K562 (cell line): ENCODE results near the gene CEP131. TPM values are rescaled to one million over a fixed set of nuclear protein-coding genes. Genes with fewer than 3 reads are reported as not detected.

Source experiments
- ATAC-seq: fragments of 200-7000 bp; cut with Tn5 transposase; 3 replicates; pipeline ENCODE4 v1.9.1; 2020; ENCODE audit warnings: moderate library complexity
- BruUV-seq: library from RNA; stranded (reverse); fragments of 400-500 nt; replicated peaks from 2 replicates; lab custom pipeline; 2021; lab: Mats Ljungman, UMichigan
- CTCF ChIA-PET: fragments of 300-600 bp; formaldehyde crosslinking; extraction: SDS; loops from one replicate; lab custom pipeline; 2021; ENCODE audit warnings: low intra/inter-chr PET ratio; lab: Yijun Ruan, JAX
- POLR2A ChIA-PET: fragments of 300-600, 350-650 bp; sonication (Branson Sonifier 250); formaldehyde crosslinking; extraction: SDS; loops from one replicate; lab custom pipeline; 2021; ENCODE audit warnings: antibody characterized with exemption, inconsistent platforms; lab: Yijun Ruan, JAX
- DNase-seq, 4 experiments: peaks; one replicate each; pipeline versions ENCODE4 v3.0.0 to v3.0.0-alpha.2; 2011 to 2018; ENCODE audit warnings: low spot score in 3 of 4, mixed read lengths in 3 of 4; ENCODE audit errors: extremely low read depth in 1 of 4
- FAIRE-seq: peaks from 2 replicates; lab custom pipeline; 2011; peaks lifted over from hg19 to GRCh38; lab: Jason Lieb, UNC
- H2AFZ ChIP-seq: 2 replicates; pipeline ENCODE4 v1.6.0; 2011; ENCODE audit warnings: low read depth, low read length, control low read depth, inconsistent platforms
- H3K27ac ChIP-seq: fragments of 200-600 bp; 3 replicates; pipeline ENCODE4 v1.8.0; 2011; ENCODE audit warnings: low read depth, mild to moderate bottlenecking, control low read depth, inconsistent platforms, low read length, moderate library complexity, mixed read lengths; ENCODE audit errors: extremely low read depth
- H3K27me3 ChIP-seq, 2 experiments: fragments of 300-600 bp in 1 of 2; 2 replicates in 1 of 2; 3 replicates in 1 of 2; pipeline versions ENCODE4 v1.6.0 to v1.8.0; 2011; ENCODE audit warnings: inconsistent platforms in 2 of 2, low read length in 2 of 2, mild to moderate bottlenecking in 1 of 2, mixed read lengths in 1 of 2, moderate library complexity in 1 of 2; ENCODE audit not compliant: control insufficient read depth in 2 of 2, insufficient read depth in 2 of 2
- H3K36me3 ChIP-seq: fragments of 300-600 bp; 3 replicates; pipeline ENCODE4 v1.8.0; 2011; ENCODE audit warnings: mild to moderate bottlenecking, low read length, inconsistent platforms; ENCODE audit not compliant: control insufficient read depth, insufficient read depth
- H3K4me1 ChIP-seq, 2 experiments: fragments of 200-600 bp in 1 of 2; replicated peaks in 1 of 2; 2 replicates in 1 of 2; 3 replicates in 1 of 2; pipeline versions ENCODE4 v1.5.1 to v1.8.0; 2011; ENCODE audit warnings: inconsistent platforms in 2 of 2, low read length in 2 of 2, mild to moderate bottlenecking in 1 of 2, mixed read lengths in 1 of 2, moderate library complexity in 1 of 2; ENCODE audit not compliant: control insufficient read depth in 2 of 2, insufficient read depth in 2 of 2
- H3K4me2 ChIP-seq: 2 replicates; pipeline ENCODE4 v1.6.1; 2011; ENCODE audit warnings: low read length, control low read depth, inconsistent platforms, mixed read lengths; ENCODE audit not compliant: insufficient read depth
- H3K4me3 ChIP-seq: fragments of 200-600 bp; sonication (generic), shearing (Covaris generic); 2 replicates; pipeline ENCODE4 v1.5.1; 2016; ENCODE audit warnings: control low read depth, inconsistent platforms
- H3K79me2 ChIP-seq: fragments of 200-600 bp; 3 replicates; pipeline ENCODE4 v1.8.0; 2011; ENCODE audit warnings: low read length, inconsistent platforms; ENCODE audit not compliant: control insufficient read depth, insufficient read depth
- H3K9ac ChIP-seq, 2 experiments: 2 replicates each; pipeline versions ENCODE4 v1.6.0 to v1.6.1; 2011; ENCODE audit warnings: low read depth in 2 of 2, low read length in 2 of 2, control low read depth in 1 of 2, inconsistent platforms in 1 of 2, mild to moderate bottlenecking in 1 of 2, mixed read lengths in 1 of 2; ENCODE audit not compliant: insufficient read depth in 1 of 2
- H3K9me1 ChIP-seq: one replicate; pipeline ENCODE4 v1.6.0; 2011; ENCODE audit warnings: inconsistent platforms, mild to moderate bottlenecking, low read length, moderate library complexity; ENCODE audit not compliant: control insufficient read depth, insufficient read depth
- H3K9me3 ChIP-seq: replicated peaks from 2 replicates; pipeline ENCODE4 v1.5.1; 2011; ENCODE audit warnings: low read depth, low read length, inconsistent platforms; ENCODE audit not compliant: control insufficient read depth, insufficient read depth
- H4K20me1 ChIP-seq: replicated peaks from 2 replicates; pipeline ENCODE4 v1.6.1; 2011; ENCODE audit warnings: low read length, inconsistent platforms, mixed read lengths; ENCODE audit not compliant: control insufficient read depth, insufficient read depth
- POLR2G ChIP-seq: fragments of 200-400 bp; formaldehyde crosslinking; IDR thresholded peaks from 2 replicates; pipeline ENCODE4 v1.6.1; 2017; ENCODE audit warnings: low read depth, mild to moderate bottlenecking, antibody characterized with exemption, low read length, moderate library complexity
- RCOR1 ChIP-seq, 2 experiments: IDR thresholded peaks; 2 replicates each; pipeline ENCODE4 v1.6.1; 2012; ENCODE audit warnings: low read depth in 2 of 2, low read length in 2 of 2, borderline replicate concordance in 1 of 2, improper control_type of control experiment in 1 of 2
- WGBS: fragments of 100-300 bp; shearing (Covaris generic); methylation state at CpG from one replicate; pipeline ENCODE4 v1.1.6; 2016; ENCODE audit warnings: low coverage, mixed read lengths; ENCODE audit not compliant: insufficient coverage; ENCODE audit errors: missing lambda C conversion rate; 5-methylcytosine and 5-hydroxymethylcytosine counted together
- in situ Hi-C: fragments of 300-500 bp; cut with MboI; formaldehyde crosslinking; loops from 4 replicates; pipeline ENCODE4 v1.15.0; 2018; ENCODE audit warnings: inconsistent platforms, mixed read lengths
- intact Hi-C: fragments of 100-400 bp; cut with micrococcal nuclease; formaldehyde crosslinking; loops from 2 replicates; pipeline ENCODE4 v1.14.2; 2022
- polyA plus RNA-seq, 8 experiments: library from polyadenylated mRNA; depleted of rRNA in 4 of 8; stranded (reverse) in 5 of 8; unstranded in 3 of 8; fragments of >200 nt; fragmentation: Nextera tagmentation in 2 of 8; fragmentation: Illumina TruSeq in 1 of 8; extraction: Ambion mirVana in 2 of 8; extraction: Trizol in 1 of 8; gene quantifications; 2 replicates each; pipeline versions ENCODE4 v1.2.1 to v1.2.3, GENCODE V29; 2011 to 2014; ENCODE audit warnings: inconsistent platforms in 1 of 8, missing spikeins in 1 of 8
- total RNA-seq, 7 experiments: library from RNA; depleted of rRNA in 6 of 7; stranded (reverse); fragments of >200 nt in 6 of 7; fragmentation: Illumina TruSeq in 2 of 7; extraction: Trizol in 2 of 7; gene quantifications; 2 replicates each; pipeline versions ENCODE4 v1.2.1 to v1.2.3, GENCODE V29; 2011 to 2021; ENCODE audit warnings: low replicate concordance in 1 of 7

The CEP131 gene
- total and polyA plus RNA-seq, 9 of the 15 experiments (the other 6 are each of a cell fraction or from before 2014, with no cell fraction given) = 0.24 to 21.2 (median 2.3) TPM

DNA sequence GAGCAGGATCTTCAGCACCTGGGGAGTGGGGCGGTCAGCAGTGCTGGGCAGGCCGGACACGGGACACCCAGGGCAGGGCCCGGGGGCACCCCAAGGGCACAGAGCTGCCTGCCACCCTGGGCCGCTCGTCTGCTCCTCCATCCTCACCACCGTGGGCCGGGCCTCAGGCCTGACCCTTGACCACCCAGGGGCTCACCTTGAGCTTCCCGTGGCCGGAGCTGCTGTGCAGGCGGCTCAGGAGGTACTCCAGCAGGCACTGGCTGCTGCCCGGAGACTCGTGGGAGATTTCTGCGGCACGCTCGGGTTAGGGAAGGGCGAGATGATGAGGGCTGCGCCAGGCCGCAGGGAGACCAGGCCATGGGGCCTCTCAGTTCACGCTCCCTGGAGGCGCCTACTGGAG is 14.0 kb upstream of the CEP131 start:
- DNase-seq (no peak), ATAC-seq (no peak), FAIRE-seq (no peak)
- peaks cover 29 to 93% of the 10 kb centered on the region in 2 experiments for H3K4me1 ChIP-seq
- H3K36me3 ChIP-seq = peaks cover 20% of the 10 kb centered on the region; the same call in 1 of the 3 replicates
- TF ChIP-seq RCOR1 (IDR thresholded peaks at IDR 0.05; ENCODE audit: borderline replicate concordance in 1 of 2, low read depth in 2 of 2, low read length in 2 of 2) (no peak), POLR2G (0 out of 2 replicates have a peak, but pooled peaks have one; percentile 4)
- peaks cover 9% of the 10 kb centered on the region for H3K9me1 ChIP-seq
- H3K9ac ChIP-seq = peak overlapping the region in 1 of 2 experiments; percentile 41; a peak in 2 of 4 replicates
- peaks cover 32% of the 10 kb centered on the region for H3K79me2 ChIP-seq
- no peaks in the 10 kb centered on the region for H3K9me3 ChIP-seq
- no peak overlapping the region for H3K4me3 ChIP-seq
- no peak overlapping the region for H3K27ac ChIP-seq
- no TSS peak for BruUV-seq
- CTCF ChIA-PET = no interaction called here
- H3K27me3 ChIP-seq = no peaks in the 10 kb centered on the region
- in situ Hi-C loops = loop anchor here (25.0 kb wide), 1 partner anchor 99 kb away; no protein-coding TSS in a partner anchor
- POLR2A ChIA-PET = no interaction called here
- no peak overlapping the region for H2AFZ ChIP-seq
- whole genome bisulfite sequencing = 90% methylated on average over 20 of the region's 21 CpGs
- no peak overlapping the region for H3K4me2 ChIP-seq
- peaks cover 33% of the 10 kb centered on the region for H4K20me1 ChIP-seq
- intact Hi-C loops = loop anchor here (10.0 kb wide), 1 partner anchor 222 kb away; no protein-coding TSS in a partner anchor
